Measurements from ENCODE around the gene ITGA11. TPM values are rescaled to one million over a fixed set of nuclear protein-coding genes. Genes with fewer than 3 reads are reported as not detected.

The ITGA11 gene
- total and polyA plus RNA-seq, 9 donors, result 1.2 to 34.5 (median 4.4) TPM

DNA sequence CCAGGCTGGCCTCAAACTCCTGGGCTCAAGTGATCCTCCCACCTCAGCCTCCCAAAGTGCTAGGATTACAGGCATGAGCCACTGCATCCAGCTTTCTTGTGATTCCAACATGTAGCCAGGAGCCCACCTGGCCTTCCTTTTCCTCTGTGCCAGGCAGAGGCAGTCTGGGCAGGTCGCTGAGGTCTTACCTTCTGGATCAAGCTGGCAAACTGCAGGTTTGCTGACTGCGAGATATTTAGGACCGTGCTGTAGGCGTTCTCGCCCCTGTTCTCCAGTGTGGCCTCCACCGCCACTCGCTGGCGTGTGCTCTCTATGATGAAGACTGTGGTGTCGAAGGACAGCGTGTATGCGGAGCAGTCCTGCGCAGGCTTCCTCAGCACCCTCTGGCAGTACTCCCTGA, 112.0 kb downstream of the ITGA11 start:
- Histone ChIP-seq H3K4me3 (no peak overlapping the region), H3K27me3 (no peaks in the 10 kb centered on the region), H3K36me3 (no peaks in the 10 kb centered on the region), H3K4me1 (ENCODE audit: insufficient read depth) (no peaks in the 10 kb centered on the region), H3K9me3 (no peaks in the 10 kb centered on the region), H3K27ac (no peak overlapping the region)
- TF ChIP-seq POLR2A (IDR thresholded peaks at IDR 0.05) (no peak), EP300 (IDR thresholded peaks at IDR 0.05) (no peak)
- TF ChIP-seq, protein P1, sequence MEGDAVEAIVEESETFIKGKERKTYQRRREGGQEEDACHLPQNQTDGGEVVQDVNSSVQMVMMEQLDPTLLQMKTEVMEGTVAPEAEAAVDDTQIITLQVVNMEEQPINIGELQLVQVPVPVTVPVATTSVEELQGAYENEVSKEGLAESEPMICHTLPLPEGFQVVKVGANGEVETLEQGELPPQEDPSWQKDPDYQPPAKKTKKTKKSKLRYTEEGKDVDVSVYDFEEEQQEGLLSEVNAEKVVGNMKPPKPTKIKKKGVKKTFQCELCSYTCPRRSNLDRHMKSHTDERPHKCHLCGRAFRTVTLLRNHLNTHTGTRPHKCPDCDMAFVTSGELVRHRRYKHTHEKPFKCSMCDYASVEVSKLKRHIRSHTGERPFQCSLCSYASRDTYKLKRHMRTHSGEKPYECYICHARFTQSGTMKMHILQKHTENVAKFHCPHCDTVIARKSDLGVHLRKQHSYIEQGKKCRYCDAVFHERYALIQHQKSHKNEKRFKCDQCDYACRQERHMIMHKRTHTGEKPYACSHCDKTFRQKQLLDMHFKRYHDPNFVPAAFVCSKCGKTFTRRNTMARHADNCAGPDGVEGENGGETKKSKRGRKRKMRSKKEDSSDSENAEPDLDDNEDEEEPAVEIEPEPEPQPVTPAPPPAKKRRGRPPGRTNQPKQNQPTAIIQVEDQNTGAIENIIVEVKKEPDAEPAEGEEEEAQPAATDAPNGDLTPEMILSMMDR (IDR thresholded peaks at IDR 0.05), result no peak
- DNase-seq, result peak in 1 of 5 donors; percentile 13
- intact Hi-C loops (cut with DNase I), result no loop called here
- WGBS, 3 donors, result 95 to 99% (median 97%) methylated on average over 12 of the region's 12 CpGs

DNA sequence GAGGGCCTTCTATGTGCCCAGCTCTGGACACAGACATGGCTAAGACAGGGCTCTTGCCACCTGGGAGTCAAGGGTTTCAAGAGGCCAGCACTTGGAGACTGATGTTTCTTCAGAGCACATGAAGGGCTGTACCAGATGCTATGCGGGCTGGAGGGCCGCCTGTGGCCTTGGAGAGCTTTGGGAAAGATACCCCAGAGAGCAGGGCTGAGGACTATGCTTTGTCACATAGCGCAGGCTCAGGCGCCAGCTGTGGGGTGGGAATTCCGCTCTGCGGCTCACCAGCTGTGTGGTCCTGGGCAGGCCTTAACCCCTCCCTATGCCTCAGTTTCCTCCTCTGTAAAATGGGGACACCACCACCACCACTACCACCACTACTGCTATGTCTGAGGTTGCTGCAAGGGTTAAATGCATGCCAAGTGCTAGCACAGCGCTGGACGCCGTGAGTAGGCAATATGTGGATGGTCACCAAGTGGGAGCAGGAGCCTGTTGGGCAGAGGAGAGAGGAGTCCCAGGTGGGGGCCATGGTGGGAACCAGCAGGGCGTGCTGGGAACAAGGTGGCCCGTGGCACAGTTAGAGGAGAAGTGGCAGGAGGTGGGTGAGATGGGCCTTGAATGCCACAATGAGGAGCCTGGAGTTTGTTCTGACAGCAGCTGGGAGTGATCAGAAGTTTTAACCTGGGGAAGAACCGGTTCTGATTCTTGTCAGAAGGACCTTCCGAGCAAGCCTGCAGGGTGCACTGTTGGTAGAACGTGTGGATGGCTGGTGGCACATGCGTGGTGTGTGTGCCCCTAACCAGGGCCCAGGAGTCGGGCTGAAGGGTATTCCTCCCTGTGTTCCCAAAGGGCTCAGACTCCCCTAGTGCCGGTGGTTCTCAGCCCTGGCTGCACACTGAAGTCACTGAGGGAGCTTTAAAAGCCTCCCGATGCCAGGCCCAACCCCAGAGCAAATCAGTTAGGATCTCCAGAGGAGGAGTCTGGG, 112.7 kb downstream of the ITGA11 start:
- Histone ChIP-seq H3K36me3 (no peaks in the 10 kb centered on the region), H3K4me3 (no peak overlapping the region), H3K9me3 (no peaks in the 10 kb centered on the region), H3K27me3 (no peaks in the 10 kb centered on the region), H3K27ac (no peak overlapping the region), H3K4me1 (ENCODE audit: insufficient read depth) (no peaks in the 10 kb centered on the region)
- intact Hi-C loops (cut with DNase I), result no loop called here
- DNase-seq, result peak in 1 of 5 donors; percentile 25
- WGBS, 3 donors, result 83 to 90% (median 88%) methylated on average over 18 of the region's 18 CpGs
- no peak for TF ChIP-seq POLR2A (IDR thresholded peaks at IDR 0.05)
- TF ChIP-seq, protein P1 (IDR thresholded peaks at IDR 0.05), result no peak
- no peak for TF ChIP-seq EP300 (IDR thresholded peaks at IDR 0.05)

DNA sequence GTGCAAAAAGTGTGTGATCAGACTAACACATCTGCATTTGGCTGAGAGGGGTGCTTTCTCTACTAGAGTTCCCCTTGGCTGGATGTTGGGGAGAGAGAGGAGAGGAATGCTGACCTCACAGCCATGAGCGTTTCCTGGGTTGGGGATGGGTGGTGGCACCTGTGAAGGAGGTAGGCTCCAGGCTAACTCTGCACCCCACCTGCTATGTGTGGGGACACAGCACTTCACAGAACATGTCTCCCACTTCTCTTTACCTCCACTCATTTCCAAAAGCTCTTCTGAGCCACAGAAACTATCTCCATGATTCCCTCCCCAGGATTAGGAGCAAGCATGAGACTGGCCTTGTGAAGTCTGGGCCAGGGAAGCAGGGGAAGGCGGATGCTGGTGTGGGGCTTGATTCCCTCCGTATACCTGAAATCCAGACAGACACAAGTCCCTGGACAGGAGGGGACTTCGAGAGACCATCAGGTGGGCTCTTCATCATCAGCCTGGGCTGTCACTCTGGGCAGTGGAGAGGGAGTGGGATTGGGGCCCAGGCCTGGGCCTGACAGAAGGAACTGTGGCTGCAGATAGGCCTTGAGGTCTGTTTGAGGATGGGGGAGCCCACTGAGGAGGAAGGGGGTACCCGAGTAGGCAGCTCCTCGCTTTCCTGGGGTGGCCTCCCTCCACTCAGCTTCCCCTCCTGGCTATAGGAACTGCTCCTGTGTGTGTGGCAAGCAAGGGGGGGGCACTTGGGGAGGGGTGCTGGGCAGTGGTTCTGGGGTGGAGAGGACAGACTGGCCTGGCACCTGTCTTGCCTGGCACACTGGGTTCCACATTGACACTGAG, 113.7 kb downstream of the ITGA11 start:
- DNase-seq, result peak in 1 of 5 donors; percentile 24
- TF ChIP-seq EP300 (IDR thresholded peaks at IDR 0.05) (no peak), POLR2A (IDR thresholded peaks at IDR 0.05) (no peak)
- TF ChIP-seq, protein P1 (IDR thresholded peaks at IDR 0.05), result no peak
- no peak overlapping the region for H3K4me3 ChIP-seq
- no peak overlapping the region for H3K27ac ChIP-seq
- 84 to 93% (median 93%) methylated on average over 6 of the region's 6 CpGs for WGBS, 3 donors
- H3K27me3 ChIP-seq, result no peaks in the 10 kb centered on the region
- intact Hi-C loops (cut with DNase I), result no loop called here
- H3K9me3 ChIP-seq, result no peaks in the 10 kb centered on the region
- no peaks in the 10 kb centered on the region for H3K4me1 ChIP-seq (ENCODE audit: insufficient read depth)
- no peaks in the 10 kb centered on the region for H3K36me3 ChIP-seq

DNA sequence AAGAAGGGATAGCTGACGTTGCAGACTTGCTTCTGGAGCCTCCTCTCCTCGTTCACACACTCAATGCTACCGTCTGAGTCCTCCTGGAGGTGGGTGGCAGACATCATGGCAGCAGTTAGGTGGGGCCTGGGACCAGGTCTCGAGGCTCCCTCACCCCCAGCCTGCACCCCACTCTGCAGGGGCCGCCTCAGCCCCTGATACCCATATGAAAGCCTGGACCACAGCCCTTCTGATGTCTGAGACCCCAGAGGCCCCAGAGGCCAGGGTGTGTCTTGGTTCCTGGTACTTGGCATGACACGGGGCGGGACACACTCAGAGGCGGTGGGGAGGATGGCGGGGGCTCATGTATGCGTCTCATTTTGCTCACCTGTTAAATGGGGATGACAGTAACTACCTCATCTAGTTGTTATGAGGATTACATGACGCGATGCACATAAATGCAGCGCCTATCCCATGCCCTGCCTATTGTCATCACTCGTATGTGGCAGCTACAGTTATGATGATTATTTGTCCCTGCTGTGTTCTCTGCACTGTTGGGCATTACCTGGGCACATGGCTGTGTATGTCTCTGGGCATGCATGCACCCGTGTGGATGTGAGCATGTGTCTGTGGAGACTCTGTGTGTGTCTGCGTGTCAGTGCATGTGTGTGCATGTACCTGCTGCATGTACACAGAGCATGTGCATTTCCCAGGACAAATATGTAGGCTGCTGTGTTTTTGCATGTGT, 114.5 kb downstream of the ITGA11 start:
- intact Hi-C loops (cut with DNase I), result no loop called here
- 89 to 91% (median 90%) methylated on average over 16 of the region's 16 CpGs for WGBS, 3 donors
- H3K4me3 ChIP-seq, result no peak overlapping the region
- H3K27ac ChIP-seq, result no peak overlapping the region
- no peaks in the 10 kb centered on the region for H3K36me3 ChIP-seq
- no peak for TF ChIP-seq EP300 (IDR thresholded peaks at IDR 0.05)
- TF ChIP-seq, protein P1 (IDR thresholded peaks at IDR 0.05), result no peak
- TF ChIP-seq POLR2A (IDR thresholded peaks at IDR 0.05), result no peak
- no peaks in the 10 kb centered on the region for H3K27me3 ChIP-seq
- peak in 1 of 5 donors; percentile 27 for DNase-seq
- H3K4me1 ChIP-seq (ENCODE audit: insufficient read depth), result no peaks in the 10 kb centered on the region
- no peaks in the 10 kb centered on the region for H3K9me3 ChIP-seq

All from ovary (tissue), 9 donors.